HG02870 (cell line): ENCODE measurements around the gene NFIB.

ENCODE experiments used
- ATAC-seq: cut with Tn5 transposase; IDR thresholded peaks from one replicate; pipeline ENCODE4 v1.9.1; 2021; ENCODE audit warnings: mild to moderate bottlenecking, moderate library complexity; ENCODE audit not compliant: unreplicated experiment

NFIB gene

DNA sequence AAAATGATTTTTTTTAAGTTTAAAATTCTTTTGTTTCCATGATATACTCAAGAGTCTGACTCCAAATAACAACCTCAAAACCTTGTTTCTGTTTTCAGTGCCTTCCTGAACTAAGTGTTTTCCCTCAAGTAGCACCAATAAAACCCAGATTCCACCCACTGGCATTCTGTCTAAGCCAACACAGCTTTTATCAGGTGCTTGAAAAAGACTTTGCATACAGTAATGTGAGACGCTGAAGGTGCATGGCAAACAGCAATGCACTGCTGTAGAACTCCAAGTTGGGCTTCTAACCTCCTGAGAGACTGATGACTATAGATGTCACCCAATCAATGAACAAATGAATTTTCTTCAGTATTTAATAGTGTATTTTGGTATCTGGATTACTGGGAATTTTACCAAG, 95.7 kb downstream of the NFIB start:
- ATAC-seq = no peak

DNA sequence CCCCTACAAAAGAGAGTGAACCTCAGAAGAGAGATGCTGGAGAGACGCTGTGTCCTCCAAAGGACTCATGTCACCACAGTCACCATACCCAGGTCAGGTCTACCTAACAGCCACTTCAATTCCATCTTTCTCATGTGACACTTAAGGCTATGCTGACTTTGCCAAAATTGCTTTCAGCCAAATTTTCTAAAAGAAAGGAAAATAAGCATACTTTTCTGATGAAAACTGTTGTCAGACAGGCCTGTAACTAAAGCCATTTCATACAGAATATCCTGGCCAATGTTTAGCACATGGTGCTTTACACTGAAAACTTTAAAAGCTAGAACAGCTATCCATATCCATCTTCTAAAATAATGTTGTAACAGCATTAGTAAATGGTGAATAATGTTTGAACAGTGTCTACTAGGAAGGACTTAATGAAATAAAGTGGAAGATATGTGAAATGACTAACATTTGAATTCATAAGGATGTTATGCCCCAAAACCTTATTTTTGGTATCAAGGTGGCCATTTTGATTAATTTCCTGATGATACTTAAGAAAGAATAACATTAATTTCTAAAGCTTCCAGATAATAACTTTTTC, 97.2 kb downstream of the NFIB start:
- ATAC-seq = no peak

- ATAC-seq = no peak
Measured at GRCh38 chr9:14215614-14216013, 98.3 kb downstream of the NFIB start.

GRCh38 chr9:14214693-14215092, 99.2 kb downstream of the NFIB start:
- ATAC-seq = no peak

- ATAC-seq = no peak
Measured at GRCh38 chr9:14214065-14214684, 99.8 kb downstream of the NFIB start.

DNA sequence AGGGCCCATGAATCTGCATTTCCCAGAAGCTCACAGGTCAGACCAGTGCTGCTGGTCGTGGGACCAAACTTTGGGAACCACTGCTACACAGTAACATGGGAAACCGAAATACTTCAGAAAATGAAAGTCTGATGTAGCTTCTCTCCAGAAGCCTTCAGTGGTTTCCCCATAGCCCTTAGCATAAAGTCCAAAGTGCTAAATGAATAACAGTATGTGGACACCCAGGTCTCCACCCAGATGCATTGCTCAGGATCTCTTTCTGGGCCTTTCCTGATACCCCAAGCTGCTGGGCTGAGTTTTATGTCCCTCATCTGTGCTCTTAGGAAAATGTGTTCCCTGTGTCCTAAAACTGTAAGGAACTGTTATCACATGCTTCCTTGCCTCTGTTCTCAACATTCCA, 100.4 kb downstream of the NFIB start:
- no peak for ATAC-seq

DNA sequence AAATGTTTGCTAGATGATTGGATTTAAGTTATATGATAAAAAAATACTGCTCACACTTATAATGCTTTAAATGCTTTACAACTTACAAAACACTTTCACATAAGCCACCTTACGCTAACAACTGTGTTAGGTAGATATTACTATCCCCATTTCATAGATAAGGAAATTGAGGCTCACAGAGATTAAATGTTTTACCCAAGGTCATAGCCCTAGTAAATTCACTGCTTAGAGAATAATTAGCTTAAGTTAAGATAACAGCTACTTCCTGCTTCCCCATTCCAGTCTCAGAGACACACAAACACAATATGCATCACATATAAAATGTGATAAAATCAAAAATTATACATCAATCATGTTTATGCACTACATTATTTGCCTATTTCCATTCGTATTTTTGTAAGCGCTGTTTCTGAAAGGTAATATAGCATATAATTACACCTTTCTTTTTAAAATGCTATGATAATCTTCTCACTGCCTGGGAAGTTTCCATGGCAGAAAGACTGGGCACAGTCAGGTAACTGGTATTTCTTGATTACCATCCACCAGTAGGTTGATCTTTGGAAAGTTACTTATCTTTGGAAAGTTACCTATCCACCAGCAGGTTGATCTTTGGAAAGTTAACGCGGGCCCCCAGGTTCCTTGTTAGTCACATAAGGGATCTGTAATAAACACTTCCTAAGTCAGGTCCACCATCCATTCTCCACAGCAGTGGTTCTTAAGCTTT, 101.1 kb downstream of the NFIB start:
- ATAC-seq = no peak

DNA sequence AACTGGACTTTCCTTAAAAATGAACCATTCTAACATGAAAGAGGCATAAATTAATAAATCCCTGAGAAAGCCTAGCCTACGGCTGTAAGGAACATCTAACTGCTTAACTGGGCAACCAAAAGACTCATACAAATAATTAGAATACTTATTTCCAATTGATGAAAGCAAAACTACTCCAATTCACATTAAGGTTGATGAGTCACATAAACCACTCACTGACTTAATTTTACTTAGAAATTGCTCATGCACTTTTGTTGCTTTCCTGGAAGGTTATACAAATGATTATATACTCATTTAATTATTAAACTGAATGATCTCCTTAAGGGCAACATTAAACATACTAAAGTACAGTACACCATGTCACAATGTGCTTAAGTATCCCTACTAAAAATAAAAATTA, 101.9 kb downstream of the NFIB start:
- no peak for ATAC-seq

DNA sequence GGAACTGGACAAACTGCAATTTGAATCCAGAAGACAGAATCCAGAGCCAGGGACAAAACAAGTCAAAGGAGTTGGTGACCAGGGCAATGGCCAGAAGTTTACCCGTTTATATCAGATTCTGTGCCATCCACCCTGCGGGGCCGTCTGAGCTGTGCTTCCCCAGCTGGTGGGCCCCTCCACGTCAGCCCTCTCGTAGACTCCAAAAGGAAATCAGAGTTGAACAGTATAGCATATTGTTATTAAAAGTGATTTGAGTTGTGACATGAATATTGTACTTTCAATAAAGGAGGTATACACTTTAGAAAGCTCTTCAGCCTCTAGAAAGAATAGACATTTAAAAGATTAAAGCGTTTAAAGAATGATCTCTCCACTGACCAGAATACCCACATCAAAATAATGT, 102.4 kb downstream of the NFIB start:
- ATAC-seq = no peak

DNA sequence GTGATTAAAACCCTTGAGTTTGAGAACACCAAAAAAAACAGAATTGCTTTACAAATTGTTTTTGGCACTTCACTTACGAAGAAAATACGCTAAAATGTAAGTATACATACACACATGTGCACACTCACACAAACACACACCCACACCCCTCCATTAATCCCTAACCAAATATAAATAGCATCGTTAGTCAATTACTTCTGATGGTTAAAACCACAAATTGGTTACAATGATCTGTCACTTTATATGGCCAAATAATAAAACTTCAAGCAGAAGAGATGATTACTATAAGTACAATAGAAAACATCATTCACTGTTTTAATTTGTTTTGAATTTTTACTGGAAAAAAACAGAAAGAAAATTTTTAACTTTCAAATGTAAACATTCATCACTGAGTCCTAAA, 103.5 kb downstream of the NFIB start:
- no peak for ATAC-seq

- no peak for ATAC-seq
Measured at GRCh38 chr9:14209399-14210345, 104.3 kb downstream of the NFIB start.

DNA sequence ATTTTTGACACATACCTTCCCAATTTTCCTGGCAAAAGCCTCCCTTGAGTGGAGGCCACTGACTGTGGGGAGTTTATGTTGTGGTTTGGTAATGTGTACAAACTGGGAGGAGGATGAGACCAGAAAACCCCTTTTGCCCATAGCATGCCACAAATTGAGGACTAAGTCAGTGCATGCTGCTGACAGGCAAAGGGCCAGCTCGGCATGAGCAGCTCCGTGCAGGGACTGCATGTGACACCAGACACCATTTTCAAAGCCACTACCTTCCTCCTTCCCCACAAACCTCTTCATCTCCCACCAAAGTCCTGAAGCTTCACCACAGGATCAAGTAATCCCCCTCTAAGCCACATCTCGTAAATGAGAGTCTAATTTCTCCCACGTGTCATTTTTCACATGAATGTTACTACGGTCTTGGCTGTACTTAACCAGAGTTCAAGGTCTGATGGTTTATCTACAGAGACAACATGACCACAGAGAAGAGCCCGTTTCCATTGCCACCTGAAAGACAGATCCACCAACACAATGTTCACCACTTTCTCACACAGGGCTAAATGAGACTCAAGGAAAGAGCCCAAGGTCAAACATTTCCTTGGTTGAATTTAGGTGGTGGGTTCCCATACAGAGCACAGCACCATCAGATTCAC, 106.5 kb downstream of the NFIB start:
- no peak for ATAC-seq

- no peak for ATAC-seq
Measured at GRCh38 chr9:14205463-14205862, 108.5 kb downstream of the NFIB start.

DNA sequence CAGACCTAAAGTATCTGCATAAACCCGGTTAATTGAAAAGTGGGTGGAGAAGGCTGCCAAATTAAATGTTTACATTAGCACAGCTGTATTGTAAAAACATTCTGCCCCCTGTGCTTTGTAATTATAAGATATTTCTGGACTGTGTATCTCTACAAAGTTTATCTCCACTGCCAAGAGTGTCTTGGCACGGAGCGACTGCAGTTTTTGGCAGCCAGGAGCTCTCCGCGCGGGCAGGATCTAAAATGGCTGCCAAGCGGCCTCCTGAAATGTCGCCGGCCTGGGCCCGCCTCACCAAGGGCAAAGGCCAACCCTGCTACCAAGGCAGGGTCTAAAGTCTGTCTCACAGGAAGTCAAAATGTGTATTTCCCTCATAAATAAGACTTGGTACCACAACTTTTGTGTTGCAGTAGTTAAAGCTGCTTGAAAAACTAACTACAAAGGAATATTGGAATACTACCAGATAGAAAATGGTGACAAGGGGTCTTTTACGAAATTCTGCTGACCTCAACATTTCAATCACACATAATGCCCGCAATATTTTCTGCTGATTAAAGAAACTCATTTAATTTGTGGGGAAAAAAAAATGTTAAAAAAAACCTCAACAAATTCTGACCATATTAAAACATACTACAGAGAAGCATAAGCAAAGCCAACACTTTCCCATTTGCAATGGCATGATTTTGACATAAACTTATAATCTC, 110.4 kb downstream of the NFIB start:
- ATAC-seq = no peak

DNA sequence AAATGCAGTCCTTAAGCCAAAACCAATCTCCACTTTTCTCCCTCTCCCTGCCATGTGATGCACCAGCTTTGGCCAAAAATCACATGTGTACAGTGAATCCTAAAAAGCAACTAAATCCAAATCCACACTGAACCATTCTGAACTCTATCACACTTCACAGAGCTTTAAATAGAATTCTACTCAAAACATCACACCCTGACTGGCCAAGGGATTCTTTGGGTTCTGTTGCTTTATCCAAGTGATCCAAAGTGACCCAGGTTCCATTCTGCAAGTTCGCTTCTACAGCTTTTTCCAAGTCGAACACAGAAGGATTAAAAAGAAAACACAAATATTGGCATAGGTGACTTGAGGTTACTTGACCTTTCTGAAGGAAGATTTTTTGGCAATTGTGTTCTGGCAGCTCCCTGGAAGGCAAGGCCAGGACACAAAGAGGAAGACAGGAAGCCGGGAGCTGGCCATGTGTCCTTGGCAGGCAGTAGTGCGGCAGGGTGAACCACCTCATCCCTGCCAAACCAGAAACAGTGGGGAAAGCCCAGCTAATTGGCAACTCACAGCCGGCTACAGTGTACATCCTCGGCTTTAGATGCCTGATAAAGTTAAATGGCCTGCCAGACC, 115.0 kb downstream of the NFIB start:
- ATAC-seq = no peak

DNA sequence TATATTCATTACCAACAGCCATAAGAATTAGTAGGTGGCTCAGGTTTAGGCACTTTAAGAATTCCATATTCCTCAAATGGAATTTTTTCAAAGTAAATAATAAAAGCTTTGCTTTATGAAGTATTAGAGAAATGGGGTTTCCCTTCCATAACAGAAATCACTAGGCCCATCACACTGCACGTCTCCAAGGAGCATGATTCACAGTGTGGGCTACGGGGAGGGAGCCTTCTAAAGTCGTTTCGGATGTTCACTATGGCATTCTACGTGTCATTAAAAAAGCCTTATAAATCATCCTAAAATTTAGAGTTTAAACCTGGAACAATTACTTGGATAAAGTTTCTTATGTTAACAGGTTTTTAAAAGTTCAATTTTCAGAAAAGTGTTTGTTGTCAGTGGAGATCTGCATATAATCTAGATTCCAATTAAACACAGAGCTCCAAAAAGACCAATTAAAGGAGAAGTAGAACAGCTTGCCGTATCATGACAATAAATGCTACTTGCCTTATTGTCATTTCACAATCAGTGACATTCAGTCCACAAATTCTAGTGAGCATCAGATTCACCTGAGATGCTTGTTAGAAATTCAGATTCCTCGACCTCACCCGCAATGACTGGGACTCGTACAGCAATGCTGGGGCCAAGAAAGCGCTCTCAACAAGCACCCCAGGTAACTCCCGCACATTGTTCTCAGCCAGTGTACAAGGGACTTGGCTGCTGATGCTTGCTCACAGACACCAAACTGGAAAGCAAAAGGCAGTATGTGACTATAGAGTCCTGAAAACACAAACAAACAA, 115.7 kb downstream of the NFIB start:
- no peak for ATAC-seq

DNA sequence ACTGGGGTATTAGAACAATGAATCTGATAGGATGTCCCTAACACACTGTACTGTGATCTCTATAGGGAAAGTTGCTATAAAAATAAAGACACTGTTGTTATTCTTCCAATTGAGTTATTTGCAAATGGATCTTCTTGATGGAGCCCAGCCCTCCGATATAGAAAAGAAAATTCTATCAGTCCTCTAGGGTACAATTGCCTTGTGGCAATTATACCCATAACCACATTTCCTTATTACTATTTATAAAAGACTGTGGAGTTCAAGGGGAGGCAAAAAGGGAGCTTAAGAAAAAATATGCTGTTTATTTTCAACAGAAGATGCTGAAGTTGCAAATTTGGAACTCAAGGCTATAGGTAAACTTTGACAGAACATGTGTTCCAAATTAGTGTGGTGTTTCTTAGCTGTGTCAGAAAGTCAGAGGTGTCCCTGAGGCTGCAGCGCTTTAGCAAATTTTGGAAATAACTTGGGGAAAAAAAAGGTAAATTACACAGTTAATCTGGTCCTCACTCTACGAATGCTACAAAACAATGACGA, 116.5 kb downstream of the NFIB start:
- ATAC-seq = no peak

DNA sequence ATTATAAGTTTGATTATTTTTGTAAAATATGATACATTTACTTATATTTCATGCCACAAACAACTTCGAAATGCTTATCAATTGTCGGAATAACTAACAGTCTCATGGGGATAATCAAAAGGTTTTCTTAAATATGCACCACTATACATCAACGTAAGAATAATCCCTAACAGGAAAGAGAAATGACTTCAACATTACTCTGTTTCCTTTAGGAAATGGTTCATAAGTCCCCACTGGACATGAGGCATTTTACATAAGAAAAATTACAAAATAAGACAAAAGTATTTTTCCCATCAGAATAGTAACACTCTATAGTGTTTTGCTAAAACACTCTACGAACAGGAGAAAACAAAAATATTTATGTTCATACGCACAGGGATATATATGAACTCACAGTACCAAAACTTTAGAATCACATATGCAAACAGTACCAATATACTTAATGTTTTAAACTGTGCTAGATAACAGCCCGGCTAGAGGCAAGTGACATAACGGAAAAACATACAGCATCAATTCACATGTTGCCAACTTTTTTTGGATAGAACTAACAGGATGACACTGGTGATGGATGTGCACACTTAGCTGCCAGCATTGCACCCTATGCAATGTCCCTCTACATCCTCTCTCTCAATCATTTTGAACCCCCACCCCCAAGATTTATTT, 120.5 kb downstream of the NFIB start:
- no peak for ATAC-seq
